MM.1S (cell line): ENCODE results near the gene PHACTR1.

ENCODE experiments used
- DNase-seq: peaks from one replicate; pipeline ENCODE4 v3.0.0-alpha.2; 2015
- H2AFZ ChIP-seq: fragments of 300-600 bp; sonication (generic); 2 replicates; pipeline ENCODE4 v1.6.0; 2016; ENCODE audit warnings: antibody characterized with exemption, low read length
- H3F3A ChIP-seq: fragments of 300-600 bp; sonication (generic); 2 replicates; pipeline ENCODE4 v1.6.1; 2016; ENCODE audit warnings: mild to moderate bottlenecking, antibody characterized with exemption, low read length, moderate library complexity, mixed read lengths; ENCODE audit not compliant: insufficient read depth
- H3K27ac ChIP-seq: fragments of 300-600 bp; sonication (generic); 2 replicates; pipeline ENCODE4 v1.5.1; 2016; ENCODE audit warnings: mild to moderate bottlenecking, low read length
- H3K27me3 ChIP-seq: fragments of 300-600 bp; sonication (generic); replicated peaks from 2 replicates; pipeline ENCODE4 v1.6.0; 2016; ENCODE audit warnings: low read length; ENCODE audit not compliant: insufficient read depth
- H3K36me3 ChIP-seq: fragments of 300-600 bp; sonication (generic); replicated peaks from 2 replicates; pipeline ENCODE4 v1.6.1; 2016; ENCODE audit warnings: mild to moderate bottlenecking, low read length, mixed read lengths; ENCODE audit not compliant: insufficient read depth
- H3K4me1 ChIP-seq: fragments of 300-600 bp; sonication (generic); 2 replicates; pipeline ENCODE4 v1.6.1; 2016; ENCODE audit warnings: low read length, mixed read lengths
- H3K4me2 ChIP-seq: fragments of 300-600 bp; sonication (generic); 2 replicates; pipeline ENCODE4 v1.6.0; 2016; ENCODE audit warnings: low read depth, low read length
- H3K4me3 ChIP-seq: fragments of 300-600 bp; sonication (generic); 2 replicates; pipeline ENCODE4 v1.5.1; 2016; ENCODE audit warnings: low read length, mixed read lengths
- H3K79me2 ChIP-seq: fragments of 300-600 bp; sonication (generic); 2 replicates; pipeline ENCODE4 v1.6.1; 2016; ENCODE audit warnings: mixed run types, low read length, mixed read lengths
- H3K9ac ChIP-seq: fragments of 300-600 bp; sonication (generic); 2 replicates; pipeline ENCODE4 v1.6.1; 2016; ENCODE audit warnings: low read length, mixed read lengths
- H3K9me2 ChIP-seq: fragments of 300-600 bp; sonication (generic); replicated peaks from 2 replicates; pipeline ENCODE4 v1.6.1; 2016; ENCODE audit warnings: mild to moderate bottlenecking, low read length, mixed read lengths; ENCODE audit not compliant: insufficient read depth
- H3K9me3 ChIP-seq: fragments of 300-600 bp; sonication (generic); replicated peaks from 2 replicates; pipeline ENCODE4 v1.6.1; 2016; ENCODE audit warnings: mild to moderate bottlenecking, low read length, mixed read lengths; ENCODE audit not compliant: insufficient read depth
- H4K20me1 ChIP-seq: fragments of 300-600 bp; sonication (generic); 2 replicates; pipeline ENCODE4 v1.6.1; 2016; ENCODE audit warnings: mild to moderate bottlenecking, low read length, moderate library complexity, mixed read lengths; ENCODE audit not compliant: insufficient read depth
- EZH2 ChIP-seq: fragments of 300-600 bp; sonication (generic); optimal IDR thresholded peaks from 2 replicates; pipeline ENCODE3; 2017; ENCODE audit warnings: low read depth, mild to moderate bottlenecking, antibody characterized with exemption, low read length, mixed read lengths
- EZH2phosphoT487 ChIP-seq: fragments of 300-600 bp; sonication (generic); IDR thresholded peaks from 2 replicates; pipeline ENCODE4 v1.6.1; 2018; ENCODE audit warnings: antibody characterized with exemption, low read length
- TF ChIP-seq, protein P1 (sequence below): fragments of 300-600 bp; sonication (generic); IDR thresholded peaks from 2 replicates; pipeline ENCODE4 v1.5.1; 2016; ENCODE audit warnings: antibody characterized with exemption, low read length, mixed read lengths

Gene PHACTR1

DNA sequence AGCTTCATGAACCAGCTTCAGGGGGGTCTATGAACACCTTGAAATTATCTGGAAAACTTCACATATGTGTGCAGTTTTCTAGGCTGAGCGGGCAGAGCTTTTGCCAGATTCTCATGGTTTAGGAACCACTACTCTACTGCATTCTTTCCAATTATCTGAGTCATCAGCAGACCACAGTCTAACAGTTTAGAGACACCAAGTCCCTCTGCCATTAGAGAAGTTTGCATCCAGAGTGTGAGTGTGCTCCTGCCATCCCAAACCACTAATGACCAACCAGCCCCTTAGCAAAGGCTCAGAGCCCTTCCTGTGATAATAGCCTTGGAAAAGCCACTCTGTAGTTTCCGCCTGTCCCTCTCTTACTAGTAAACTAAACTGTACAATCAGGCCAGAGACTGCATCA lies 96.8 kb downstream of the PHACTR1 start:
- H3K4me1 ChIP-seq = no peaks in the 10 kb centered on the region
- no peak for DNase-seq

DNA sequence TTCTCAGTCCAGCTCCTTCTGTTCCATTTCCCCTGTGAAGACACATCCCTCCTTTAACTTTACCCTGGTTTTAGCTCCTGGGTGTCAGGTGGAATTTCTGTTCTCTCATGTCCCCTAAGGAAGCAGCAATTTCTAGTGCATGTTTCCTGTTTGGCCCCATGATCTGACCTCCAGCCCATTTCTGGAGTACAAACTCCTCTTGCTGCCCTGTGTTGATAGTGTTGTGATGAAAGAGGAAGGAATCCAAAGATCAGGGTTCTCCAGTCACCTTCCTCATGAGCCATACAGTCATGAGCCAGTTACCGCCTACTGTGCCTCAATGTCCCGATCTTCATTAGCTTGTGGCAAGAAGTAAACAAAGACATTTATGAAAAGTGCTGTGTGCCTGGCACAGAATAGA lies 97.4 kb downstream of the PHACTR1 start:
- H3K4me2 ChIP-seq = no peak overlapping the region
- no peaks in the 10 kb centered on the region for H3K36me3 ChIP-seq
- no peaks in the 10 kb centered on the region for H3K4me1 ChIP-seq

More for the DNA sequence above, 96.8 kb downstream of the PHACTR1 start:
- no peaks in the 10 kb centered on the region for H3K27me3 ChIP-seq
- no peak for TF ChIP-seq EZH2phosphoT487
- no peak for TF ChIP-seq EZH2
- TF ChIP-seq, protein P1, sequence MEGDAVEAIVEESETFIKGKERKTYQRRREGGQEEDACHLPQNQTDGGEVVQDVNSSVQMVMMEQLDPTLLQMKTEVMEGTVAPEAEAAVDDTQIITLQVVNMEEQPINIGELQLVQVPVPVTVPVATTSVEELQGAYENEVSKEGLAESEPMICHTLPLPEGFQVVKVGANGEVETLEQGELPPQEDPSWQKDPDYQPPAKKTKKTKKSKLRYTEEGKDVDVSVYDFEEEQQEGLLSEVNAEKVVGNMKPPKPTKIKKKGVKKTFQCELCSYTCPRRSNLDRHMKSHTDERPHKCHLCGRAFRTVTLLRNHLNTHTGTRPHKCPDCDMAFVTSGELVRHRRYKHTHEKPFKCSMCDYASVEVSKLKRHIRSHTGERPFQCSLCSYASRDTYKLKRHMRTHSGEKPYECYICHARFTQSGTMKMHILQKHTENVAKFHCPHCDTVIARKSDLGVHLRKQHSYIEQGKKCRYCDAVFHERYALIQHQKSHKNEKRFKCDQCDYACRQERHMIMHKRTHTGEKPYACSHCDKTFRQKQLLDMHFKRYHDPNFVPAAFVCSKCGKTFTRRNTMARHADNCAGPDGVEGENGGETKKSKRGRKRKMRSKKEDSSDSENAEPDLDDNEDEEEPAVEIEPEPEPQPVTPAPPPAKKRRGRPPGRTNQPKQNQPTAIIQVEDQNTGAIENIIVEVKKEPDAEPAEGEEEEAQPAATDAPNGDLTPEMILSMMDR = no peak
- H3K79me2 ChIP-seq = no peaks in the 10 kb centered on the region
- H3K9me2 ChIP-seq = no peaks in the 10 kb centered on the region
- H2AFZ ChIP-seq = no peak overlapping the region
- H3K4me2 ChIP-seq = no peak overlapping the region
- H4K20me1 ChIP-seq = no peaks in the 10 kb centered on the region
- H3F3A ChIP-seq = no peaks in the 10 kb centered on the region
- no peak overlapping the region for H3K4me3 ChIP-seq
- H3K9me3 ChIP-seq = no peaks in the 10 kb centered on the region
- H3K36me3 ChIP-seq = no peaks in the 10 kb centered on the region
- H3K27ac ChIP-seq = no peak overlapping the region
- no peak overlapping the region for H3K9ac ChIP-seq

DNA sequence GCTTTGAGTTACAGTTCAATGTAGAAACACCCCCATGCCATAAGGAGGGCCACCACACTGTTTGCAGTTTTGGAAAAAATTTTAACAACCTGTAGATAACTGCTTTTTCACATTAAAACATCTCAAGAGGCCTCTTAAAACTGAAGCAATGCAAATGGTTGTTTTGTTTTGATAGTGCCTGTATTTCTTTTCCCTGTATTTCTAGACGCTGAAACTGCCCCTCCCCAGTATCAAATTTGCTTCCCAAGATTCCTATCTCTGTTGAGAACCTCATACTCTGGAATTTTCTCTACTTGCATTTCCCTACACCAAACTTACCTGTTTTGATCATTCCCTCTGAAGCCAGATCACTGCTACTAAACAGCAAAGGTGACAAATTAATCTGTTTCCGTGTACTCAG lies 98.5 kb downstream of the PHACTR1 start:
- H3K27me3 ChIP-seq = no peaks in the 10 kb centered on the region

More for the DNA sequence above, 97.4 kb downstream of the PHACTR1 start:
- DNase-seq = no peak
- Histone ChIP-seq H3K9ac (no peak overlapping the region), H4K20me1 (no peaks in the 10 kb centered on the region), H3K27me3 (no peaks in the 10 kb centered on the region), H3K4me3 (no peak overlapping the region), H2AFZ (no peak overlapping the region), H3K79me2 (no peaks in the 10 kb centered on the region), H3K27ac (no peak overlapping the region), H3K9me3 (no peaks in the 10 kb centered on the region), H3K9me2 (no peaks in the 10 kb centered on the region), H3F3A (no peaks in the 10 kb centered on the region)
- TF ChIP-seq EZH2 (no peak), EZH2phosphoT487 (no peak)

More for the DNA sequence above, 98.5 kb downstream of the PHACTR1 start:
- Histone ChIP-seq H3K27ac (no peak overlapping the region), H3K9me2 (no peaks in the 10 kb centered on the region), H3K79me2 (no peaks in the 10 kb centered on the region), H4K20me1 (no peaks in the 10 kb centered on the region), H3K4me3 (no peak overlapping the region), H3K4me1 (no peaks in the 10 kb centered on the region), H3F3A (no peaks in the 10 kb centered on the region), H3K4me2 (no peak overlapping the region), H3K9me3 (no peaks in the 10 kb centered on the region), H3K36me3 (no peaks in the 10 kb centered on the region), H3K9ac (no peak overlapping the region), H2AFZ (no peak overlapping the region)
- DNase-seq = no peak
- TF ChIP-seq EZH2 = no peak
- no peak for TF ChIP-seq EZH2phosphoT487
- TF ChIP-seq, protein P1 = no peak
